Osteocyte (in vitro differentiated cells): ENCODE measurements around the gene DIPK1B. TPM values are rescaled to one million over a fixed set of nuclear protein-coding genes. Genes with fewer than 3 reads are reported as not detected.

Experiments
- DNase-seq: peaks from one replicate; pipeline ENCODE4 v3.0.0; 2021; ENCODE audit warnings: mixed read lengths; ENCODE audit not compliant: unreplicated experiment; ENCODE audit errors: extremely low spot score
- H3K27ac Mint-ChIP-seq: one replicate; pipeline ENCODE4 v1.8.0; 2021; ENCODE audit warnings: mild to moderate bottlenecking, mixed read lengths; ENCODE audit not compliant: unreplicated experiment
- H3K27me3 Mint-ChIP-seq: one replicate; pipeline ENCODE4 v1.8.0; 2021; ENCODE audit warnings: mixed read lengths; ENCODE audit not compliant: unreplicated experiment
- H3K36me3 Mint-ChIP-seq: one replicate; pipeline ENCODE4 v1.8.0; 2021; ENCODE audit warnings: mixed read lengths; ENCODE audit not compliant: unreplicated experiment
- H3K4me1 Mint-ChIP-seq: one replicate; pipeline ENCODE4 v1.8.0; 2021; ENCODE audit warnings: mixed read lengths; ENCODE audit not compliant: unreplicated experiment
- H3K4me3 Mint-ChIP-seq: one replicate; pipeline ENCODE4 v1.8.0; 2021; ENCODE audit warnings: mild to moderate bottlenecking, moderate library complexity, mixed read lengths; ENCODE audit not compliant: unreplicated experiment
- H3K9me3 Mint-ChIP-seq: one replicate; pipeline ENCODE4 v1.8.0; 2021; ENCODE audit warnings: mixed read lengths; ENCODE audit not compliant: unreplicated experiment
- total RNA-seq: library from RNA; stranded (reverse); gene quantifications from 2 replicates; pipeline ENCODE4 v1.2.1, GENCODE V29; 2021
- TF ChIP-seq, protein P1 (sequence below): fragments of 200-600 bp; sonication (generic); IDR thresholded peaks from 2 replicates; pipeline ENCODE4 v1.5.0; 2021; ENCODE audit warnings: antibody characterized with exemption, mild to moderate bottlenecking, moderate library complexity

DIPK1B gene
- total RNA-seq, 1 donor from 2014 or later, result 11.4 TPM

GRCh38 chr9:136721339-136722092 lies 9.1 kb downstream of the DIPK1B start:
- Mint-ChIP-seq H3K36me3 (peaks cover 15% of the 10 kb centered on the region), H3K27me3 (no peaks in the 10 kb centered on the region), H3K4me3 (no peak overlapping the region), H3K4me1 (peaks cover 29% of the 10 kb centered on the region), H3K9me3 (no peaks in the 10 kb centered on the region), H3K27ac (peak overlapping the region; percentile 6)
- TF ChIP-seq, protein P1, sequence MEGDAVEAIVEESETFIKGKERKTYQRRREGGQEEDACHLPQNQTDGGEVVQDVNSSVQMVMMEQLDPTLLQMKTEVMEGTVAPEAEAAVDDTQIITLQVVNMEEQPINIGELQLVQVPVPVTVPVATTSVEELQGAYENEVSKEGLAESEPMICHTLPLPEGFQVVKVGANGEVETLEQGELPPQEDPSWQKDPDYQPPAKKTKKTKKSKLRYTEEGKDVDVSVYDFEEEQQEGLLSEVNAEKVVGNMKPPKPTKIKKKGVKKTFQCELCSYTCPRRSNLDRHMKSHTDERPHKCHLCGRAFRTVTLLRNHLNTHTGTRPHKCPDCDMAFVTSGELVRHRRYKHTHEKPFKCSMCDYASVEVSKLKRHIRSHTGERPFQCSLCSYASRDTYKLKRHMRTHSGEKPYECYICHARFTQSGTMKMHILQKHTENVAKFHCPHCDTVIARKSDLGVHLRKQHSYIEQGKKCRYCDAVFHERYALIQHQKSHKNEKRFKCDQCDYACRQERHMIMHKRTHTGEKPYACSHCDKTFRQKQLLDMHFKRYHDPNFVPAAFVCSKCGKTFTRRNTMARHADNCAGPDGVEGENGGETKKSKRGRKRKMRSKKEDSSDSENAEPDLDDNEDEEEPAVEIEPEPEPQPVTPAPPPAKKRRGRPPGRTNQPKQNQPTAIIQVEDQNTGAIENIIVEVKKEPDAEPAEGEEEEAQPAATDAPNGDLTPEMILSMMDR, result no peak
- no peak for DNase-seq

DNA sequence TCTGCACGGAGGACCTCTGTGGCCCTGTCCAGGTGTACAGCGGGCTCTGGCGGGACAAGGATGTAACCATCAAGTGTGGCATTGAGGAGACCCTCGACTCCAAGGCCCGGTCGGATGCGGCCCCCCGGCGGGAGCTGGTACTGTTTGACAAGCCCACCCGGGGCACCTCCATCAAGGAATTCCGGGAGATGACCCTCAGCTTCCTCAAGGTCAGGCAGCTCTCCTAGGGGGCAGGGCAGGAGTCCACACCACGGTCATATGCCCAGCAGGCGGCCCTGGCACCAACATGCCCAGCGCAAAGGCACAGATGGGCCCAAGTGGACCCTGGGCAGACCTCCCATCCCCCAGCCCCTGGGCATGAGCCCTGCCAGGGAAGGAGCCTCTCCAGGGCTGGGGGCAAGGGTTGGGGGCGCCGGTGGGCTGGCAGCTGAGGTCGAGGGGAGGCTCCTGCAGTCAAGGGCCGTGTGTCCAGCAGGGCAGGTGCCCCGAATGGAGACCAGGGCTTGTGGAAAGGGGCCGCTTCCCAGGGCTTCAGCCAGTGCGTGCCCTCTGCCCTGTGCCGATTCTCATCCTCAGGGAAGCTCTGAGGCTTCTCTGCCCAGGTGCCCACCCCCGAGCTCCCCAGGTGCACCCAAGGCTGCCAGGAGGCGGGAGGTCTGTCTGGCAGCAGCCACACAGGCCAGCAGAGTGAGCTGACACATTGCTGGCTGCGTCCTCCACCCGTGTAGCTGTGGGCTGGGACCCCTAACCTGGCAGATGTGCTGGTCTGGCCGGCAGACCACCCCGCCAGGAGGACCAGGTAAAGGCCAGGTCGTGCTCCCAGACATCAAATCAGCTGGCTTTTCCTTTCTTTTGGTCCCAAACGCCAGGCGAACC lies 10.0 kb downstream of the DIPK1B start:
- Mint-ChIP-seq H3K9me3 (no peaks in the 10 kb centered on the region), H3K4me3 (no peak overlapping the region), H3K27ac (no peak overlapping the region), H3K36me3 (peaks cover 19% of the 10 kb centered on the region), H3K4me1 (peaks cover 37% of the 10 kb centered on the region), H3K27me3 (no peaks in the 10 kb centered on the region)
- TF ChIP-seq, protein P1, result no peak
- no peak for DNase-seq

DNA sequence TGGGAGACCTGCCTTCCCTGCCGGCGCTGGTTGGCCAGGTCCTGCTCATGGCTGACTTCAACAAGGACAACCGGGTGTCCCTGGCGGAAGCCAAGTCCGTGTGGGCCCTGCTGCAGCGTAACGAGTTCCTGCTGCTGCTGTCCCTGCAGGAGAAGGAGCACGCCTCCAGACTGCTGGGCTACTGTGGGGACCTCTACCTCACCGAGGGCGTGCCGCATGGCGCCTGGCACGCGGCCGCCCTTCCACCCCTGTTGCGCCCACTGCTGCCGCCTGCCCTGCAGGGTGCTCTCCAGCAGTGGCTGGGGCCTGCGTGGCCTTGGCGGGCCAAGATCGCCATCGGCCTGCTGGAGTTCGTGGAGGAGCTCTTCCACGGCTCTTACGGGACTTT lies 10.6 kb downstream of the DIPK1B start:
- Mint-ChIP-seq H3K27me3 (no peaks in the 10 kb centered on the region), H3K4me1 (peaks cover 40% of the 10 kb centered on the region), H3K27ac (no peak overlapping the region), H3K36me3 (peaks cover 19% of the 10 kb centered on the region), H3K9me3 (no peaks in the 10 kb centered on the region), H3K4me3 (no peak overlapping the region)
- DNase-seq, result no peak
- TF ChIP-seq, protein P1, result no peak

GRCh38 chr9:136723362-136723976 lies 11.1 kb downstream of the DIPK1B start:
- no peak overlapping the region for H3K27ac Mint-ChIP-seq

More at GRCh38 chr9:136723362-136723976, 11.1 kb downstream of the DIPK1B start:
- H3K27me3 Mint-ChIP-seq, result no peaks in the 10 kb centered on the region
- H3K9me3 Mint-ChIP-seq, result no peaks in the 10 kb centered on the region
- H3K36me3 Mint-ChIP-seq, result peaks cover 19% of the 10 kb centered on the region
- H3K4me1 Mint-ChIP-seq, result peaks cover 40% of the 10 kb centered on the region
- no peak overlapping the region for H3K4me3 Mint-ChIP-seq
- TF ChIP-seq, protein P1, result no peak
- DNase-seq, result no peak
